Umbilical cord (tissue), 2 donors: ENCODE results near the gene ABHD14A. TPM values are rescaled to one million over a fixed set of nuclear protein-coding genes. Genes with fewer than 3 reads are reported as not detected.

Experiments
- DNase-seq: peaks from one replicate; pipeline ENCODE4 v3.0.0-alpha.2; 2015; ENCODE audit warnings: low spot score
- total RNA-seq: library from RNA; depleted of rRNA; stranded (reverse); fragments of >200 nt; gene quantifications from one replicate; pipeline ENCODE4 v1.2.3, GENCODE V29; 2014; ENCODE audit warnings: low replicate concordance; ENCODE audit not compliant: insufficient read depth

ABHD14A gene
- total RNA-seq, 1 donor from 2014 or later, result 8.9 TPM

DNA sequence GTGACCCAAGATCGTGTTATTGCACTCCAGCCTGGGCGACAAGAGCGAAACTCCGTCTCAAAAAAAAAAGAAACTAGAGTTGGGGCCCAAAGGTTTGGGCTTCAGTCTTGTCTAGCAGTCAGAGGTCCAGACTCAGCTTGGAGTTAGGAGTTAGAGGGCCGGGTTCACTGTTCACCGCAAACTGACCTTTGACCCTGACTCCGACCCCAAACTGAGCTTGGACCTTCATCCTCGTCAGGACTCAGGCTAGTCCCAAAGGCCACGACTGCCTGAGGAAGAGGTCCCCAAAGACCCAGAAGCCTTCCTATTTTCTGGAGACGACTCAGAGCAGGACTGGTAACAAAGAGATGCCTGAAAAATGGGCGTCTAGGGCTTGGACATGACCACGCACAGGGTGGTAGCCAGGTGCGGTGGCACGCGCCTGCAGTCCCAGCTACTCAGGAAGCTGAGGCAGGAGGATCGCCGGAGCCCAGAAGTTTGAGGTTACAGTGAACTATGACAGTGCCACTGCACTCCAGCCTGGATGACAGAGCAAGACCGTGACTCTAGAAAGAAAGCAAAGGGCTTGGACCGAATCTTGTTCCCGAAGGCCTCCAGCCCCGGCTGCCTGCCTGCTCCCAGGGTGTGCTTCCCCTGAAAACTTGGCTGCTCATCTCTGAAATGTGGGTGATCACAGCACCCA is 43.6 kb downstream of the ABHD14A start:
- DNase-seq, result no peak

DNA sequence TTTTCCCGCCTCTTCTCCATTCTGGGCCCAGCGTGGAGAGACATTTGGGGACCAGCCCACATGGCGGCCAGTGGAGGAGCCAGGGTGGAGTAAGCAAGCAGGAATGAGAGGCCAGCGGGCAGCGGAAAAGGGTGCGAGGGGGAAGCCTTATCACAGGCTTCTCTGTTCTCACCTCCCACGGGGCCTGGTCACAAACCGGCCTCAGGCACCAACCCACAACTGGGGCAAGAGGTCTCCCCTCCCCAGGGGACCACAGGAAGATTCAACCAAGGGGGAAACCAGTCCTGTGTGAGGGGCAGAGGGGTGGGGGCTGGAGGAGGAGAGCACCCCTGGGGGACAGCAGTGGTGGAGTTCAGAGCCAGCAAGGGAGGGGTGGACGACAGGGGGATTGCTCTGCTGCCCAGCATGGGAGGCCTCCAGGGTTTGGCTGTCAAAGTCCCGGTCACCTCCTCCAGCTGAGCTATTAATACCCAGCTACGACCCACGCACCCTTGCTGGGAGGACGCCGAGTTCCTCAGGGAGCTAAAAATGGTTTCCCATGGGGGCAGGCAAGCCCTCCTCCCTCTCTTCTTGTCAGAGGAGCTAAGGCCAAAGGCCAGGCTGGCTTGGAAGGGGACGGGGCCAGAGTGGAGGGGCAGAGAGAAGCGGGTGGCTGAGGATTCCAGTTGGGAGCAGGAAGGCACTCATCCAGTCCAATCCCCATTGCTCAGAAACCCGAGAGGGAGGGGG is 44.7 kb downstream of the ABHD14A start:
- DNase-seq, result no peak

DNA sequence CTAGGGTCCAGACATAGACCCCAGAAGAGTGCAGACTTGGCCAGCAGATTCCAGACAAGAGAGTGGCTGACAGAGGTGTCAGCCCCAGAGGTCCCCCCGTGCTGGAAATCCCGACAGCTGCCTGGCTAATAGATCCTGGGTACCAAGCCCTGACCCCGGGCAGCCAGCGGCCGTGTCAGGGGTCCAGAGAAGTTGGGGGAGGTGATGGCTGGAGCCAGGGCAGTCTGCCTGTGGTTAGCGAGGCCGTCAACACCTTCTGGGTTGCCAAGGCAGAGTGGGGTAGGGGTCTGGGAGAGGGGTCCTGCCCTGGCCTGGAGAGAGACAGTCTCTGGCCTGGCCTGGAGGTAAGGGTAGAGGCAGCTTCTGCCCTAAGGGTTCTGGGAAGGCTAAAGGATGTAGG is 45.9 kb downstream of the ABHD14A start:
- DNase-seq, result no peak

DNA sequence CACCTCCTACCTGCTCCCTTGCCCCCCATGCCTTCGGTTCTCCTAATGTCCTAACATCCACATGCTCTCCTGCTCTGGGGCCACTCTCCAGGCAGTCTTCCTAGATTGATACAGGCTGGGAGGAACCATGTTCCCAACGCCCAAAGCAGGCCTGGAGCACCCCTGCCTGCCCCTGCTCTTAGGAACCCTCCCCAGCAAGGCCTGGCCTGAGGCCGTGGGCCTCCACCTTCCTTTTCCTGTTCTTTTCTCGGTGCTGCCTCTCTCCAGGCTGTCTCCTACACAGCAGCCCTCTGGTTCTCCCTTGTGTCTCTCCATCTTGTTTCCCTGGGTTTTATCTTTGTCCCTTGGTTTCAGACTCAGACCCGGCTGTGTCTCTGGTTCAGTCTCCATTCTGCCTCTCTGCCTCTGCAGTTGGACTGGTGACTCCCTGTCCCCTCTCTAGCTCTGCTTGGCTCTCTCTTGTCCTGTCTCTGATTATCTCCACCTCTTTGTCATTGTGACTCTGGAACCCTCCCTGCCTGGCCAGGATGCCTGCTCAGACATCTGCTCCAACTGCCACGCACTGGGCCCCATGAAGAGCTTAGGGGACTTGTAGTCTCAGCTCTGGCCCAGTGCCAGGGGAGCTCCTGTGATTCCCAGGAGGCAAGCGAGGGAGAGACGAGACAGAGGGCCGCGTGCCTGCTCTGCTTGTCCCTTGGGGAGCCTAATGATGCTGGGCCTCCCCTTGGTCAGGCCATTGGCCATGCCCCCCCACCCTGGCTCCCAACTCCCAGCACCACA is 46.8 kb downstream of the ABHD14A start:
- no peak for DNase-seq

DNA sequence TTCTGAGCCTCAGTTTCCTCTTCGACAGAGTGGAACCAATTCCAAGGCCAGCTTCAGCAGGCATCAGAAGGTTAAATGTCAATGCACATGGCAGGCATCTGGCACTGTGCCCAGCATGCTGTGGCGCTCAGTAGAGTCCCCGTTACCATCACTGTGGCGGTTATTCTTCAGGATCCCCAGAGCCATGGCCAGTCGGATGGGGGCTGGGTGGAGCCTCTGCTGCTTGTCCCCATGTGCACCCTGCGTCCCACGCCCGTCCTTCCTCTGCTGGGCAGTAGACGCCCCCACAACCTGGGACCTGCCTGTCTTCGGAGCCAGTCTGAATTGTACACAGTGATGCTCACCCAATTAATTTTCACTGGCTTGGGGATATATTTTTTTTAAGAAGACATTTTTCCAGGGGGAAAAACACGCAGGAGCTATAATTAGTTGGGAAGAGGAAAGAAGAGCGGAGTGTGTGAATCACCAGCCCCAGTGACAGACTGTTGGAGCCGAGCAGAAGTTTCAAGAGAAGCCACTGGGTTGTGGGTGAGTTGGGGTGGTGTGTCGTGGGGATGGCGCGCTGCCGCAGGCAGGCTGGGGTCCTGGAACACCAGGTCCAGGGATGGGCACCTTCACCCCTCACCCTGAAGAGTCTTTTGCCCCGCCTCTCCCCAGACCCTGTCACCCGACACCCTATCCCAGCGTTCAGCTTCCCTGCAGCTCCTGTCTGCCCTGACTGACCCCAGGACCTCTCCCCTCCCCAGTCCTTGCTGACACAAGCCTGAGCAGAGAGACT is 47.6 kb downstream of the ABHD14A start:
- DNase-seq, result no peak

DNA sequence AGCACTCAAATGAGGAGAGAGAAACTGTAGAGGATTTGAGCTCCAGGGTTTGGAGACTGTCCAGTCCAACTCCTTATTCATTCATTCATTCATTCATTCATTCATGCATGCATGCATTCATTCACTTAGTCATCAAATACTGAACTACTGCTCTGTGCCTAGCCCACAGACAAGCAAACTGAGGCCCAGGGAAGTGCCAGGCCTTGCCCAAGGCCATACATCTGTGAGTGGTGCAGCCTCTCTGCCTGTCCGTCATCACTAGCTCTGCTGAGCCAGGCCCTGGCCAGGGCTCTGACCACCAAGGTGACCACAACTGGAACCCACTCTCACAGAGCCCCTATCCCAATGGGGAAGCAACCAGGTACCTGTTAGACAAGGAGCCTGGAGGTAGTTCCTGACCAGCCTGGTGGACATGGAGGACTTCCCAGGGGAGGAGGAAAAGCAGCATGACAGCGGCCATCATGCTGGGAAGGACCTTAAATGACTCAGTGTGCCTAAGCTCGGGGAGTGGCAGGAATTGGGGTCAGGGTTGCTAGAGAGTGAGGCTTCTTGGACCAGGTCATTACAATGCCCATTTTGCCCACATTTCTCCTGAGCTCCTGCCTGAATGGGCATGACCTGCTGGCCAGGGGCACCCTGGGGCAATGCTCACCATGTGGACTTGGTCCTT is 48.4 kb downstream of the ABHD14A start:
- DNase-seq, result no peak

DNA sequence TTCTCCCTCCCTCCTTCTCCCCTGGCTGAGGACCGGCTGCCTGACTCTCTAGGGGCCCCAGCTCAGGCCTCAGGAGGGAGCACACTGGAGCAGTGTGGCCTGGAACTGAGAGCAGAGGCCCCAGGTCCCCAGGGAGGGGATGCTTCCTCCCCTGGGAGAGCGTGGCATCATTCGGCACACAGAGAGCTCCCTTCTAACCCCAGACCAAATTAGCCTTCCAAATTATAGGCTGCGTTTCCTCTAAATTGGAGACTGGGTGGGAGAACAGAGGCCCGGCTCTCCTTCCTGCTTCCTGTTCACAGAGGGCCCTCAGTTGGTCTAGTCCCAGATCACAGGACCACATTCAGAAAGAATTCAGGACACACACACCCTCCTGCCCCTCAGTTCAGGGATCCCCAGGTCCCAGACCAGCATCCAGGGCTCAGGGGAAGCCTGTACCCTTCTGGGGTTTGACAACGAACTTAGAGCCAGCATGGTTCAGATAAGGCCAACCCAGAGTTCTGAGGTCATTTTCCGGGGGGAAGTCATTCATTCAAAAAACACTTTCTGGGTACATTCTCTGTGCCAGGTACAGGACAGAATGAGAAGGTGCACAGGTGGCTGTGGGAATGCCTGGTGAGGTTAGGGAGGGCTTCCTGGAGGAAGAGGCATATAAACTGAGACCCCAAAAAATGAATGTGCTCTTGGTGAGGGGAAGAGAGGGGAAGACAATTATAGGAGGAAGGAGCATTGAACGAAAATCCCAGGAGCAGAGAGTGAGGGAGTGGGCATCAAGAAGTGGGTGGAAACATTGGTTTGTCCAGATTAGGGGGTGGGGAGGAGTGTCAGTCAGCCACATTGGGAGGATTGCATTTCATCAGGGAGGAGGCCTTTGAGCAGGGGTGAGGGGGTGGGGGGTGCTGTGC is 49.2 kb downstream of the ABHD14A start:
- no peak for DNase-seq

DNA sequence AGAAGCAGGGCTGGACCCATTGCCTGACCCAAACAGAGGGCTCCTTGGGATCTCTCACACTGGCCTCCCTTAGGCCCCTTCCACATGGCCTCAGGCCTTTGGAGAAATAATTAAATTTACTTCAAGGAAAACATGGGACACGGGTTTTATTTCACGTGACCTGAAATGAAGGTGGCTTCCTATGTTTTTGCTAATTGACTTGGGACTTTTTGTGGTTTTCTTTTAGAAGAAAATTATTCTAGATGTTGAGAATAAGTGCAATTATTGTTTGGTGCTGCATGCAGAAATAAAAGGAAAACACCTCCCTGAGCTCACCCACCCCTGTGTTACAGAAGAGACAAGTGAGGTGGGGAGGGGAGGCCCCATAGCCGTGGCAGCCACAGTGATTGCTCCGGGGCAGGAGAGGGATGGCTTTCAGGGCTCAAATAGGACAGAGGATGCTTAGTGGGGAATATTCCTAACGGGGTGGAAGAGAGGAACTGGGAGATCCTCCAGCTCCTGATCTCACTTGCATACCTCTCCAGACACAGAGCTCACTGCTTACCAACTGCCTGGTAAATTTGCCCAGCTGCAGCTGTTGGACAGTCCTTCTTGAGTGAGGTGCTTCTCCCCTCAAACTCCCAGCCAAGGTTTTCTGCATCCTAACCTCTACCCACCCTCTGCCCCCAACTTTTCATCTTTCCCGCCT is 50.0 kb downstream of the ABHD14A start:
- no peak for DNase-seq

DNA sequence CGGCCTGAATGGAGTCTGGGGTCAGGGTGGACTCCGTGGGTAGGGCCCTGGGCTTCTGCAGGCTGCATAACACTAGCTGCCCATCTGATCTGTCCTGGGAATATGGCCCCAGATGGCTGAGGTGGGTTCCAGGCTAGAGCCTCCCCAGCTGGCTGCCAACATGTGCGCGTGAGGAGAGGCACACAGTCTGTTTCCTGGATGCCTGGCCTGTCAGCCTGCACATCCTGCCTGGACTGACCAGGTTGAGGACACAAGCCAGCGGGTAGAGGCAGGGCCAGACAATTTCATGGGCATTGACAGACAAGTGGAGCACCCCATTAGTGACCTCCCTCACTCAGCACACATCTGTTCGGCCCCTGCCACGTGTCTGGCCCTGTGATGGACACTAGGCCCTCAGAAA is 50.6 kb downstream of the ABHD14A start:
- no peak for DNase-seq

DNA sequence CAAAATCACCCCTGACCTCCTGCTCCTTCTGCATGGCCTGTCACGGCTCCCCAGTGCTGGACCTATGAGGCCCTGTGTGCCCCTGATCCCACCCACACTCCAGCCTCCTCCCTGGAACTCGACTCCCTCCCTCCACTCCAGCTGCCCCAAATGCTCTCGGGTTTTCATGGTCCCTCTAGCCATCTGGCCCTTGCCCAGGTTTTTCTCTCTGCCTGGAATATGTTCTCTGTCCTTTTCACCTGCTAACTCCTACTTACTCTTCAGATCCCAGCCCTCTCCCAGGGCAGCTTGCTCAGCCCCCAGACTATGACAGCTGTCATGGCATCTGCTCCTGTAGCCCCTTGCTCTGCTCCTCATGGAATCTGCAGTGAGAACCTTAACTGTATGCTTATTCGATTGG is 51.2 kb downstream of the ABHD14A start:
- DNase-seq, result no peak

DNA sequence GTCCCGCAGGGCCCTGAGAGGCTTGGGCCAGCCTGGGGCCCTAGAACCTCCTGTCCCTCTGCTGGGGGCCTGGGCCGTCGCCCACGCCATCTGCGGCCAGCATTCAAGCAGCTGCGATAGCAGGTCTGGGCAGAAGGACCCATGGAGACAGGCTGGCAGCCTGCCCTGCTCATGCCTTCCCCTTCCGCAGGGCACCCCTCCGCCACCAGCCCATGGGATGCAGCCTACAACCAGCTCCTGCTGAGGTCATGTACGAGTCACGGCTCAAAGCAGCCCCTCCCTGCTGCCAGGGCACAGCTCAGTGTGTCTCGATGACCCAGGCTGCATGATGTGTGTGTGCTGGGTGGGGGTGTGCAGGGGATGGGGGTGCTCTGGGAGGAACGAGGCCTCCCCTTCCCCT is 53.7 kb downstream of the ABHD14A start:
- no peak for DNase-seq

DNA sequence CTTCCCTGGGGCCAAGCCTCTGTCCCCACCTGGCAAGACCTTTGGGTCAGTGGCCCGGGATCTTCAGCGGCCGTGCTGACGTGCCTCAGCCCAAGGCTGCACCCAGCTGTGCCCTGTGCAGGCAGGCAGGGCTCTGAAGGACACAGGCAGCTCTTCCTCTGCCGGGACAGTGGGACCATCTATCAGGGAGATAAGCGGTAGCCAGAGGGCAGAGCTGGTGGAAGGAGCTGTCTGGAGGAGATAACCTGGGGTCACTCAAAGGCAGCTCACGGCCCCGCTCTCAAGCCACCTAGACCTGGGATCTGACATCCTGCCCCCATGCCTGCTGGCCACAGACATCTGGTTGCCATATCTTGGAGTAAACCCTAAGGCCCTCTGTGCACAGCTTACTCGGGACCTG is 54.2 kb downstream of the ABHD14A start:
- no peak for DNase-seq

DNA sequence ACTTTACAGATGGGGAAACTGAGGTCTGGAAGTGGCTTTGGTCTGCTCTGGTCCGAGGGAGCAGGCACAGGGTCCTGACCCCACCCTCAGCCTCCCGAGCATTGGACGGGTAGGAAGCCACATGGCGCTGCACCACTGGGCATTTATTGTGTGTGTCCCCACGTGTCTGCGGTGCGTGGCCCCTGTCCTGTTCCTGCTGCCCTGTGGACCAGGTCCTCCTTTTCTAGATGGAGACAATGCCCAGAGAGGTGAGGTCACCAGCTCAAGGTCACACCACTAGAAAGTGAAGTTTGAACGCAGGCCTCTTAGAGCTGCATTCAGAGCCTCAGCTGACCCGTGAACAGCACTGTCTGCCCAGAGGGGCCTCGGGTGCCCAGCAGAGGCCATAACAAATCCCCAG is 54.7 kb downstream of the ABHD14A start:
- DNase-seq, result no peak

Other genes with a start within 250 kb of the ABHD14A start
- not detected for gene IQCF6, start 195.8 kb upstream of the ABHD14A start, total RNA-seq
- gene IQCF2, start 113.4 kb upstream of the ABHD14A start, total RNA-seq, result not detected
- 18.3 TPM for gene IQCF5, start 99.5 kb upstream of the ABHD14A start, total RNA-seq
- gene IQCF1, start 71.7 kb upstream of the ABHD14A start, total RNA-seq, result 1.4 TPM
- gene RRP9, start 33.2 kb upstream of the ABHD14A start, total RNA-seq, result 20.9 TPM
- gene PARP3, start 32.7 kb upstream of the ABHD14A start, total RNA-seq, result 5.5 TPM
- not detected for gene GPR62, start 19.7 kb upstream of the ABHD14A start, total RNA-seq
- gene PCBP4, start 7.6 kb upstream of the ABHD14A start, total RNA-seq, result 14.2 TPM
- gene ABHD14B, start 1.0 kb upstream of the ABHD14A start, total RNA-seq, result 20.0 TPM
- 14.9 TPM for gene ACY1, start 8.5 kb downstream of the ABHD14A start, total RNA-seq
- 786 TPM for gene RPL29, start 20.8 kb downstream of the ABHD14A start, total RNA-seq
- gene DUSP7, start 81.5 kb downstream of the ABHD14A start, total RNA-seq, result 11.6 TPM
- gene POC1A, start 179.4 kb downstream of the ABHD14A start, total RNA-seq, result 3.1 TPM
- gene ALAS1, start 223.1 kb downstream of the ABHD14A start, total RNA-seq, result 22.4 TPM